HG03159 (cell line): ENCODE data around the gene ADAMTS16.

ENCODE experiments used
- ATAC-seq: cut with Tn5 transposase; IDR thresholded peaks from one replicate; pipeline ENCODE4 v1.9.1; 2021; ENCODE audit warnings: mild to moderate bottlenecking, moderate library complexity; ENCODE audit not compliant: unreplicated experiment

ADAMTS16 gene

GRCh38 chr5:5182508-5183188 is 42.5 kb downstream of the ADAMTS16 start:
- ATAC-seq, result no peak

- no peak for ATAC-seq
Observed at GRCh38 chr5:5183189-5183699, 43.1 kb downstream of the ADAMTS16 start.

GRCh38 chr5:5183933-5184332 is 43.8 kb downstream of the ADAMTS16 start:
- no peak for ATAC-seq

- ATAC-seq, result no peak
Observed at GRCh38 chr5:5188376-5189050, 48.4 kb downstream of the ADAMTS16 start.

GRCh38 chr5:5189051-5189430 is 48.9 kb downstream of the ADAMTS16 start:
- ATAC-seq, result no peak

GRCh38 chr5:5191906-5192305 is 51.8 kb downstream of the ADAMTS16 start:
- ATAC-seq, result no peak

GRCh38 chr5:5192681-5193080 is 52.6 kb downstream of the ADAMTS16 start:
- no peak for ATAC-seq

GRCh38 chr5:5195128-5195918 is 55.2 kb downstream of the ADAMTS16 start:
- ATAC-seq, result no peak

GRCh38 chr5:5198135-5198534 is 58.0 kb downstream of the ADAMTS16 start:
- ATAC-seq, result no peak

GRCh38 chr5:5198815-5199214 is 58.7 kb downstream of the ADAMTS16 start:
- ATAC-seq, result no peak

- ATAC-seq, result no peak
Observed at GRCh38 chr5:5199495-5199894, 59.4 kb downstream of the ADAMTS16 start.

- ATAC-seq, result no peak
Observed at GRCh38 chr5:5200133-5200532, 60.0 kb downstream of the ADAMTS16 start.

GRCh38 chr5:5202321-5202720 is 62.2 kb downstream of the ADAMTS16 start:
- no peak for ATAC-seq

- no peak for ATAC-seq
Observed at GRCh38 chr5:5203451-5203850, 63.3 kb downstream of the ADAMTS16 start.

- ATAC-seq, result no peak
Observed at GRCh38 chr5:5207828-5208227, 67.7 kb downstream of the ADAMTS16 start.

- ATAC-seq, result no peak
Observed at GRCh38 chr5:5209089-5209488, 69.0 kb downstream of the ADAMTS16 start.

- no peak for ATAC-seq
Observed at GRCh38 chr5:5209510-5210286, 69.6 kb downstream of the ADAMTS16 start.

- peak; percentile 90 for ATAC-seq
Observed at GRCh38 chr5:5217371-5217770, 77.2 kb downstream of the ADAMTS16 start.

- ATAC-seq, result no peak
Observed at GRCh38 chr5:5218396-5218795, 78.3 kb downstream of the ADAMTS16 start.

- ATAC-seq, result no peak
Observed at GRCh38 chr5:5219541-5219940, 79.4 kb downstream of the ADAMTS16 start.
